LNCaP clone FGC (cell line): ENCODE results near the gene KIR2DL3.
A peak's percentile ranks its signal among the peaks of the same experiment; 100 is the strongest.

Experiments
- DNase-seq: peaks from one replicate; pipeline ENCODE4 v3.0.0-alpha.2; 2011; ENCODE audit warnings: low read depth
- H3K4me3 ChIP-seq: 2 replicates; pipeline ENCODE4 v1.5.1; 2011; ENCODE audit warnings: mild to moderate bottlenecking, low read depth, low read length, control low read depth
- CTCF ChIP-seq: IDR thresholded peaks from 2 replicates; pipeline ENCODE4 v1.5.1; 2012; ENCODE audit warnings: mild to moderate bottlenecking; ENCODE audit not compliant: control insufficient read depth, insufficient read depth; ENCODE audit errors: extremely low read depth

KIR2DL3 gene

GRCh38 chr19:54790711-54791110 lies 52.4 kb downstream of the KIR2DL3 start:
- TF ChIP-seq CTCF, result no peak

GRCh38 chr19:54791476-54791875 lies 53.2 kb downstream of the KIR2DL3 start:
- TF ChIP-seq CTCF, result no peak

More at GRCh38 chr19:54790711-54791110, 52.4 kb downstream of the KIR2DL3 start:
- DNase-seq, result no peak
- no peak overlapping the region for H3K4me3 ChIP-seq

GRCh38 chr19:54792814-54793213 lies 54.5 kb downstream of the KIR2DL3 start:
- no peak for DNase-seq
- peak overlapping the region; percentile 30; the same call in 1 of the 2 replicates for H3K4me3 ChIP-seq
- TF ChIP-seq CTCF, result no peak

More at GRCh38 chr19:54791476-54791875, 53.2 kb downstream of the KIR2DL3 start:
- DNase-seq, result no peak
- H3K4me3 ChIP-seq, result no peak overlapping the region

GRCh38 chr19:54795758-54796157 lies 57.4 kb downstream of the KIR2DL3 start:
- TF ChIP-seq CTCF, result no peak
- no peak overlapping the region for H3K4me3 ChIP-seq
- no peak for DNase-seq
